H9 (cell line): Measurements from ENCODE around the gene KMT2C. TPM values are rescaled to one million over a fixed set of nuclear protein-coding genes. Genes with fewer than 3 reads are reported as not detected.

Experiments used
- DNase-seq: peaks from one replicate; pipeline ENCODE4 v3.0.0-alpha.2; 2017
- H2AFZ ChIP-seq: one replicate; pipeline ENCODE4 v1.6.1; 2013; ENCODE audit warnings: mild to moderate bottlenecking, low read length, control low read depth, moderate library complexity
- H2AK5ac ChIP-seq: 2 replicates; pipeline ENCODE4 v1.6.1; 2013; ENCODE audit warnings: low read length, control low read depth, mixed read lengths; ENCODE audit not compliant: insufficient read length
- H2BK120ac ChIP-seq: one replicate; pipeline ENCODE4 v1.6.1; 2013; ENCODE audit warnings: low read depth, mild to moderate bottlenecking, low read length, control low read depth, inconsistent platforms; ENCODE audit not compliant: poor library complexity, severe bottlenecking
- H2BK12ac ChIP-seq: 2 replicates; pipeline ENCODE4 v1.6.1; 2013; ENCODE audit warnings: low read length, control low read depth, mixed read lengths, low read depth; ENCODE audit not compliant: insufficient read length
- H2BK15ac ChIP-seq: 2 replicates; pipeline ENCODE4 v1.6.1; 2013; ENCODE audit warnings: low read depth, low read length, control low read depth
- H2BK20ac ChIP-seq: one replicate; pipeline ENCODE4 v1.6.1; 2013; ENCODE audit warnings: low read depth, mild to moderate bottlenecking, low read length, control low read depth, inconsistent platforms; ENCODE audit not compliant: poor library complexity, severe bottlenecking
- H2BK5ac ChIP-seq: 2 replicates; pipeline ENCODE4 v1.6.1; 2013; ENCODE audit warnings: low read length, control low read depth, mixed read lengths; ENCODE audit not compliant: insufficient read length
- H3K14ac ChIP-seq: 2 replicates; pipeline ENCODE4 v1.6.1; 2013; ENCODE audit warnings: low read length, control low read depth; ENCODE audit not compliant: insufficient read depth
- H3K18ac ChIP-seq: 2 replicates; pipeline ENCODE4 v1.6.1; 2013; ENCODE audit warnings: low read depth, mild to moderate bottlenecking, mixed read lengths, low read length, control low read depth; ENCODE audit not compliant: insufficient read length
- H3K23ac ChIP-seq: 2 replicates; pipeline ENCODE4 v1.6.1; 2013; ENCODE audit warnings: low read length, control low read depth, mixed read lengths, low read depth; ENCODE audit not compliant: insufficient read length
- H3K23me2 ChIP-seq: 2 replicates; pipeline ENCODE4 v1.6.1; 2013; ENCODE audit warnings: low read depth, mild to moderate bottlenecking, mixed read lengths, low read length, control low read depth; ENCODE audit not compliant: insufficient read length, poor library complexity, severe bottlenecking
- H3K27ac ChIP-seq: 2 replicates; pipeline ENCODE4 v1.5.1; 2013; ENCODE audit warnings: low read length, control low read depth, mixed read lengths, low read depth; ENCODE audit not compliant: insufficient read length
- H3K27me3 ChIP-seq: 2 replicates; pipeline ENCODE4 v1.6.1; 2013; ENCODE audit warnings: low read length, control low read depth, inconsistent platforms; ENCODE audit not compliant: insufficient read depth
- H3K4ac ChIP-seq: 2 replicates; pipeline ENCODE4 v1.6.1; 2013; ENCODE audit warnings: low read depth, mild to moderate bottlenecking, control low read depth, inconsistent platforms, low read length, moderate library complexity
- H3K4me1 ChIP-seq: 2 replicates; pipeline ENCODE4 v1.6.1; 2013; ENCODE audit warnings: low read length, control low read depth, inconsistent platforms; ENCODE audit not compliant: insufficient read depth
- H3K4me2 ChIP-seq: 2 replicates; pipeline ENCODE4 v1.6.1; 2013; ENCODE audit warnings: low read length, control low read depth, mixed read lengths; ENCODE audit not compliant: insufficient read length, insufficient read depth
- H3K56ac ChIP-seq: 2 replicates; pipeline ENCODE4 v1.6.1; 2013; ENCODE audit warnings: low read depth, mild to moderate bottlenecking, mixed read lengths, low read length, control low read depth; ENCODE audit not compliant: insufficient read length
- H3K79me1 ChIP-seq: 2 replicates; pipeline ENCODE4 v1.6.1; 2013; ENCODE audit warnings: low read depth, mild to moderate bottlenecking, moderate library complexity, low read length, control low read depth, inconsistent platforms; ENCODE audit not compliant: insufficient read depth, poor library complexity, severe bottlenecking
- H3K79me2 ChIP-seq: 2 replicates; pipeline ENCODE4 v1.6.1; 2013; ENCODE audit warnings: low read length, control low read depth, inconsistent platforms; ENCODE audit not compliant: insufficient read depth
- H3K9ac ChIP-seq: 2 replicates; pipeline ENCODE4 v1.6.1; 2013; ENCODE audit warnings: low read length, control low read depth, mixed read lengths; ENCODE audit not compliant: insufficient read length; ENCODE audit errors: extremely low read depth
- H3K9me3 ChIP-seq: one replicate; pipeline ENCODE4 v1.6.1; 2013; ENCODE audit warnings: low read depth, low read length, inconsistent platforms; ENCODE audit not compliant: control insufficient read depth
- H3T11ph ChIP-seq: one replicate; pipeline ENCODE4 v1.6.1; 2013; ENCODE audit warnings: mild to moderate bottlenecking, low read length, control low read depth, inconsistent platforms
- H4K20me1 ChIP-seq: one replicate; pipeline ENCODE4 v1.6.1; 2013; ENCODE audit not compliant: control insufficient read depth, insufficient read length, insufficient read depth
- H4K5ac ChIP-seq: 2 replicates; pipeline ENCODE4 v1.6.1; 2013; ENCODE audit warnings: low read depth, mild to moderate bottlenecking, mixed read lengths, low read length, control low read depth; ENCODE audit not compliant: insufficient read length
- H4K8ac ChIP-seq: replicated peaks from 2 replicates; pipeline ENCODE4 v1.6.1; 2013; ENCODE audit warnings: low read length, control low read depth, mixed read lengths, low read depth; ENCODE audit not compliant: insufficient read length
- H4K91ac ChIP-seq: 2 replicates; pipeline ENCODE4 v1.6.1; 2013; ENCODE audit warnings: low read depth, mild to moderate bottlenecking, moderate library complexity, mixed read lengths, low read length, control low read depth; ENCODE audit not compliant: insufficient read length
- H3K27ac Mint-ChIP-seq, 3 experiments: 2 replicates in 2 of 3; 3 replicates in 1 of 3; pipeline ENCODE4 v1.8.0; 2020 to 2021; ENCODE audit warnings: mixed read lengths in 3 of 3, mild to moderate bottlenecking in 1 of 3, moderate library complexity in 1 of 3
- H3K27me3 Mint-ChIP-seq: 2 replicates; pipeline ENCODE4 v1.8.0; 2021; ENCODE audit warnings: low read depth, mild to moderate bottlenecking, moderate library complexity, mixed read lengths
- H3K36me3 Mint-ChIP-seq, 3 experiments: 2 replicates in 2 of 3; 3 replicates in 1 of 3; pipeline ENCODE4 v1.8.0; 2020 to 2021; ENCODE audit warnings: low read depth in 3 of 3, mixed read lengths in 3 of 3; ENCODE audit not compliant: insufficient read depth in 1 of 3
- H3K4me1 Mint-ChIP-seq, 2 experiments: 2 replicates each; pipeline ENCODE4 v1.8.0; 2020; ENCODE audit warnings: mixed read lengths in 2 of 2
- H3K4me3 Mint-ChIP-seq, 2 experiments: 2 replicates in 1 of 2; 3 replicates in 1 of 2; pipeline ENCODE4 v1.8.0; 2020 to 2021; ENCODE audit warnings: mild to moderate bottlenecking in 2 of 2, mixed read lengths in 2 of 2, moderate library complexity in 1 of 2
- H3K9me3 Mint-ChIP-seq, 2 experiments: 2 replicates in 1 of 2; 3 replicates in 1 of 2; pipeline ENCODE4 v1.8.0; 2020; ENCODE audit warnings: mild to moderate bottlenecking in 2 of 2, mixed read lengths in 2 of 2, moderate library complexity in 1 of 2
- CTCF ChIP-seq: fragments of 200-600 bp; sonication (generic); conservative IDR thresholded peaks from 3 replicates; pipeline ENCODE4 v1.8.0; 2021; ENCODE audit warnings: antibody characterized with exemption, mild to moderate bottlenecking
- WGBS: extraction: QIAGEN DNeasy Blood & Tissue Kit; methylation state at CpG from one replicate; pipeline ENCODE4 v1.1.7; 2013; ENCODE audit warnings: missing lambda C conversion rate, low lambda C conversion rate, mixed read lengths; ENCODE audit not compliant: insufficient read length; ENCODE audit errors: extremely low coverage; 5-methylcytosine and 5-hydroxymethylcytosine counted together
- total RNA-seq: library from RNA; stranded (reverse); gene quantifications from 2 replicates; pipeline ENCODE4 v1.2.1, GENCODE V29; 2021

The KMT2C gene
- total RNA-seq, 1 experiment from 2014 or later = 32.2 TPM

GRCh38 chr7:152121432-152121831 is 314.4 kb downstream of the KMT2C start:
- no peak for DNase-seq
- Mint-ChIP-seq H3K9me3 (peaks cover 0 to 2% of the 10 kb centered on the region in 2 experiments; a peak in 1 of 5 replicates), H3K4me3 (no peak overlapping the region), H3K27me3 (no peaks in the 10 kb centered on the region), H3K36me3 (peaks cover 32 to 71% (median 59%) of the 10 kb centered on the region in 3 experiments), H3K27ac (no peak overlapping the region; a peak in 1 of 7 replicates), H3K4me1 (no peaks in the 10 kb centered on the region)
- Histone ChIP-seq H2BK15ac (no peak overlapping the region), H2BK120ac (no peak overlapping the region), H3K4me1 (no peaks in the 10 kb centered on the region), H2AK5ac (no peak overlapping the region), H3K4me2 (no peak overlapping the region), H2BK5ac (no peak overlapping the region), H3K23me2 (no peaks in the 10 kb centered on the region), H3K27me3 (no peaks in the 10 kb centered on the region), H3K79me2 (no peaks in the 10 kb centered on the region), H4K8ac (no peak overlapping the region), H4K91ac (no peak overlapping the region), H3K23ac (no peak overlapping the region), H3K27ac (no peak overlapping the region), H3K9me3 (no peaks in the 10 kb centered on the region), H4K20me1 (no peaks in the 10 kb centered on the region), H3K9ac (no peak overlapping the region), H2BK12ac (no peak overlapping the region), H3K56ac (no peak overlapping the region), H2BK20ac (no peak overlapping the region), H3T11ph (no peak overlapping the region), H3K79me1 (no peaks in the 10 kb centered on the region), H2AFZ (no peak overlapping the region), H3K14ac (no peak overlapping the region), H4K5ac (no peak overlapping the region), H3K18ac (no peak overlapping the region), H3K4ac (no peak overlapping the region)
- no CpG with 5 or more reads among the region's 9 CpGs for WGBS
- no peak for TF ChIP-seq CTCF
